ENCODE data around the gene RAB3GAP1. TPM values are rescaled to one million over a fixed set of nuclear protein-coding genes. Genes with fewer than 3 reads are reported as not detected.

Gene RAB3GAP1
- total RNA-seq, 4 donors from 2014 or later: 40.8 to 56.2 (median 47.3) TPM

DNA sequence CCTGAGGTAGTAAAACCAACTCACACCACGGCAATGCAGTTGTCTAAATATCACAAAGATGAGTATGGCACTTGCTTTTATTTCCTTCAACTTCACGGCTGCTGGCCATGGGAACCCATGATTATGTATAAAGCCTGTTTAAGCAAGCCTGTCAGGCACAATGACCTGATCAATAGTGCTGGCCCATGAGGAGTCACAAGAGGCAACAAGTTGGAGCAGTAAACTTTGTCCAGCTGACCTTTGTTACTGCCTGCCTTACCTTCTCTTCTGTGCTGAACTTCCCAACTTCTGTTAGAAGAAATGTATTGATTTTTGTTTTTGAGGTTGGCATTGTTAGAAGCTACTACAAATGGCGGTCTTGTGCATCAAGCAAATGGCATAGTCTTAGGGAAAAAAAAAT, 151.9 kb downstream of the RAB3GAP1 start:
- no peak for DNase-seq (ENCODE audit: low spot score in 2 of 2)
- no peak for TF ChIP-seq EP300 (IDR thresholded peaks at IDR 0.05)
- no peak for TF ChIP-seq CTCF (IDR thresholded peaks at IDR 0.05)
- TF ChIP-seq POLR2A (IDR thresholded peaks at IDR 0.05): no peak
- 95 to 97% methylated on average over 3 of the region's 3 CpGs for WGBS, 2 donors

GRCh38 chr2:135208016-135208415, 155.9 kb downstream of the RAB3GAP1 start:
- no peak for DNase-seq (ENCODE audit: low spot score in 2 of 2)
- no peak overlapping the region for H3K4me3 ChIP-seq
- WGBS, 2 donors: 46 to 49% methylated on average over 2 of the region's 2 CpGs
- peaks cover 0 to 9% (median 0%) of the 10 kb centered on the region in 3 donors for H3K36me3 ChIP-seq
- TF ChIP-seq EP300 (IDR thresholded peaks at IDR 0.05) (no peak), CTCF (IDR thresholded peaks at IDR 0.05) (no peak), POLR2A (IDR thresholded peaks at IDR 0.05) (no peak)
- H3K4me1 ChIP-seq: no peaks in the 10 kb centered on the region
- no peaks in the 10 kb centered on the region for H3K27me3 ChIP-seq
- H3K27ac ChIP-seq: no peak overlapping the region
- H3K9me3 ChIP-seq: no peaks in the 10 kb centered on the region

More for the DNA sequence above, 151.9 kb downstream of the RAB3GAP1 start:
- no peaks in the 10 kb centered on the region for H3K4me1 ChIP-seq
- peaks cover 0 to 13% (median 0%) of the 10 kb centered on the region in 3 donors for H3K36me3 ChIP-seq
- H3K27me3 ChIP-seq: no peaks in the 10 kb centered on the region
- H3K9me3 ChIP-seq: no peaks in the 10 kb centered on the region
- H3K27ac ChIP-seq: no peak overlapping the region
- H3K4me3 ChIP-seq: no peak overlapping the region

DNA sequence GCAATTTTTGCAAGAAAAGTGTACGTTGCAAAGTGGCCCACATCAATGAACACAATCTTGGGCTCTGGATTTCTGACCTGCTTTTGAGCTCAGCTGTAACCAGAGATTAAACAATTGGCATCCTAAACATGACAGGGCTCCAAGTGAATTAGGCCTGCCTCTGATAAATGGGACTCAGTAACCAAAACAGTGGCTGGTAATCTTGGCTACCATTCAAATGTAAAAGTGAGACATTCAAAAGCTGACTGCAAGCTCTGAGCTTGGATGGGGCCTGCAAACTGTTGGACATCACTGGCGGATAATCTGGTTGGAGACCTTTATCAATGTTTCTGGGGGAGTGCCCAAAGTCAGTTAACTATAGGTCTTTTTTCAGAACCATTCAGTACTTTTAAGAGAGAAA, 160.7 kb downstream of the RAB3GAP1 start:
- whole genome bisulfite sequencing, 2 donors: 87 to 90% methylated on average over 2 of the region's 2 CpGs
- H3K4me3 ChIP-seq: no peak overlapping the region
- H3K36me3 ChIP-seq: peaks cover 0 to 18% (median 0%) of the 10 kb centered on the region in 3 donors
- H3K27me3 ChIP-seq: no peaks in the 10 kb centered on the region
- TF ChIP-seq POLR2A (IDR thresholded peaks at IDR 0.05): no peak
- TF ChIP-seq EP300 (IDR thresholded peaks at IDR 0.05): no peak
- TF ChIP-seq CTCF (IDR thresholded peaks at IDR 0.05): no peak
- no peaks in the 10 kb centered on the region for H3K9me3 ChIP-seq
- no peak for DNase-seq (ENCODE audit: low spot score in 2 of 2)
- H3K4me1 ChIP-seq: no peaks in the 10 kb centered on the region
- H3K27ac ChIP-seq: no peak overlapping the region

DNA sequence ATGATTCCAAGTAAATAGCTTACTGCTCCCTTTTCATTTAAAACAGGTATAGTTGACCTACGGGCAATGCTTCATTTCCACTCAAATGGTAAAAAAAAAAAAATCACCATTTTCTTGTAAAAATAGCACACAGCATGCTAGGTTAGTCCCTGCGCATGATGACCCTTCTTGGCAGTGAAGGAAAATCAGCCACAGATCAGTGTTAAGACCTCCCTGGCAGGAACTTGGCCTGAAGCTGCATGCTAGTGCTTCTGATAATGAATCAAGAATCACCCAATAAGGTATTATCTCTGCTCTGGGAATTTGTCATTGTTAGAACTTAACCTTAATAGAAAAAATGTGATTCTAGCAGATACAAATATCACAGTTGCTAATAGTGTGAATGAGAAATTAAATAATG, 166.3 kb downstream of the RAB3GAP1 start:
- Histone ChIP-seq H3K27me3 (no peaks in the 10 kb centered on the region), H3K4me1 (no peaks in the 10 kb centered on the region), H3K9me3 (no peaks in the 10 kb centered on the region), H3K4me3 (no peak overlapping the region), H3K27ac (no peak overlapping the region), H3K36me3 (peaks cover 0 to 30% (median 0%) of the 10 kb centered on the region in 3 donors)
- no peak for TF ChIP-seq CTCF (IDR thresholded peaks at IDR 0.05)
- TF ChIP-seq POLR2A (IDR thresholded peaks at IDR 0.05): no peak
- TF ChIP-seq EP300 (IDR thresholded peaks at IDR 0.05): no peak
- DNase-seq (ENCODE audit: low spot score in 2 of 2): no peak
- 79 to 80% methylated on average over 2 of the region's 2 CpGs for WGBS, 2 donors

DNA sequence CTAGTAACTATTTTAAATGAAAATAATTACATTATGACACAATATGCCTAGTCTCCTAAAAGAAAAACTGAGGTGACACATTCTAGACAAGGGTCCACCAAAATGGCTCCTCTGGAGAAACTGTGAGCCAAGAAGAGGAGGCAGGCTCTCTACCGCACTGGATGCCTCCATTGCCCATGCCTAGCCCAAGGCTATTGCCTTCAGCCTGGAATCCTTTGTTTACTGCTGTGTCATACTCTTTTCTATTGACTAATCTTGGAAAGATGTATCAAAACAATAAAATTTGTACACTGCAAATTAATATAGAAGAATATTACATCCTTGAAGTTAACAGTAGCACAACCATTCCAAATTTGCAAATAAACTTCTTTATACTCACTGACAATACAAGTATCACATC, 167.1 kb downstream of the RAB3GAP1 start:
- Histone ChIP-seq H3K9me3 (no peaks in the 10 kb centered on the region), H3K36me3 (peaks cover 0 to 30% (median 0%) of the 10 kb centered on the region in 3 donors), H3K27me3 (no peaks in the 10 kb centered on the region), H3K4me1 (no peaks in the 10 kb centered on the region), H3K27ac (no peak overlapping the region), H3K4me3 (no peak overlapping the region)
- TF ChIP-seq CTCF (IDR thresholded peaks at IDR 0.05): no peak
- no peak for TF ChIP-seq EP300 (IDR thresholded peaks at IDR 0.05)
- no peak for TF ChIP-seq POLR2A (IDR thresholded peaks at IDR 0.05)
- no peak for DNase-seq (ENCODE audit: low spot score in 2 of 2)
- 83 to 100% methylated on average over 1 of the region's 1 CpG for WGBS, 2 donors

Small RNA genes lying within 50 kb of the gene (small RNA-seq; reads per million reads assigned to genes)
- 0.57 reads per million for gene SNORA40B

Other genes starting within 250 kb of the RAB3GAP1 start
- not detected for gene ACMSD, start 213.7 kb upstream of the RAB3GAP1 start, total RNA-seq
- 10 to 100 TPM; 29.7 to 45.4 (median 31.9) TPM for gene CCNT2, start 133.5 kb upstream of the RAB3GAP1 start, total RNA-seq
- gene MAP3K19, start 4.8 kb upstream of the RAB3GAP1 start, total RNA-seq: not detected

All from tibial nerve (tissue), 4 donors.